Mesenchymal stem cell (in vitro differentiated cells and primary cell): ENCODE data around the gene HNRNPA3.

Source experiments
- DNase-seq: peaks from one replicate; pipeline ENCODE4 v3.0.0-alpha.2; 2013
- H2AFZ ChIP-seq: one replicate; pipeline ENCODE4 v1.6.1; 2013; ENCODE audit warnings: low read depth, mild to moderate bottlenecking, control low read depth, inconsistent platforms, low read length, moderate library complexity
- H2AK5ac ChIP-seq: 2 replicates; pipeline ENCODE4 v1.6.1; 2013; ENCODE audit warnings: low read length, moderate library complexity, mild to moderate bottlenecking, inconsistent platforms; ENCODE audit not compliant: severe bottlenecking
- H2BK120ac ChIP-seq: one replicate; pipeline ENCODE4 v1.6.1; 2013; ENCODE audit warnings: low read depth, mild to moderate bottlenecking, inconsistent platforms, low read length, moderate library complexity
- H2BK12ac ChIP-seq, 2 experiments: one replicate each; pipeline ENCODE4 v1.6.1; 2013; ENCODE audit warnings: inconsistent platforms in 2 of 2, low read length in 2 of 2, mild to moderate bottlenecking in 2 of 2, moderate library complexity in 2 of 2, control low read depth in 1 of 2
- H2BK15ac ChIP-seq: one replicate; pipeline ENCODE4 v1.6.1; 2013; ENCODE audit warnings: mild to moderate bottlenecking, low read depth, inconsistent platforms; ENCODE audit not compliant: poor library complexity, severe bottlenecking
- H2BK5ac ChIP-seq: 2 replicates; pipeline ENCODE4 v1.6.1; 2013; ENCODE audit warnings: low read depth, mild to moderate bottlenecking, low read length, control low read depth, inconsistent platforms; ENCODE audit not compliant: poor library complexity, severe bottlenecking
- H3K14ac ChIP-seq, 2 experiments: one replicate each; pipeline ENCODE4 v1.6.1; 2013; ENCODE audit warnings: inconsistent platforms in 2 of 2, low read length in 2 of 2, control low read depth in 1 of 2, mild to moderate bottlenecking in 1 of 2, moderate library complexity in 1 of 2
- H3K18ac ChIP-seq, 2 experiments: one replicate each; pipeline ENCODE4 v1.6.1; 2013; ENCODE audit warnings: inconsistent platforms in 2 of 2, low read length in 2 of 2, control low read depth in 1 of 2, low read depth in 1 of 2, mild to moderate bottlenecking in 1 of 2
- H3K23ac ChIP-seq, 2 experiments: one replicate each; pipeline ENCODE4 v1.6.1; 2013; ENCODE audit warnings: inconsistent platforms in 2 of 2, low read length in 2 of 2, mild to moderate bottlenecking in 2 of 2, moderate library complexity in 2 of 2, control low read depth in 1 of 2
- H3K27ac ChIP-seq: 2 replicates; pipeline ENCODE4 v1.5.1; 2013; ENCODE audit warnings: mild to moderate bottlenecking, moderate library complexity, low read length, control low read depth, inconsistent platforms; ENCODE audit not compliant: poor library complexity, severe bottlenecking
- H3K27me3 ChIP-seq, 2 experiments: 2 replicates each; pipeline versions ENCODE4 v1.6.1 to v1.7.0; 2013; ENCODE audit warnings: low read length in 2 of 2, mild to moderate bottlenecking in 2 of 2, moderate library complexity in 2 of 2, control low read depth in 1 of 2, inconsistent platforms in 1 of 2; ENCODE audit not compliant: control insufficient read depth in 1 of 2, insufficient read depth in 1 of 2
- H3K36me3 ChIP-seq, 2 experiments: 2 replicates each; pipeline versions ENCODE4 v1.6.1 to v1.7.0; 2013; ENCODE audit warnings: low read length in 2 of 2, control low read depth in 1 of 2, inconsistent platforms in 1 of 2, low read depth in 1 of 2, mild to moderate bottlenecking in 1 of 2; ENCODE audit not compliant: insufficient read depth in 2 of 2, control insufficient read depth in 1 of 2
- H3K4ac ChIP-seq, 2 experiments: one replicate each; pipeline ENCODE4 v1.6.1; 2013; ENCODE audit warnings: inconsistent platforms in 2 of 2, low read length in 2 of 2, mild to moderate bottlenecking in 2 of 2, moderate library complexity in 2 of 2, control low read depth in 1 of 2, low read depth in 1 of 2
- H3K4me1 ChIP-seq: 2 replicates; pipeline ENCODE4 v1.6.1; 2013; ENCODE audit warnings: low read depth, low read length, control low read depth; ENCODE audit not compliant: control insufficient read depth, insufficient read depth
- H3K4me2 ChIP-seq: 2 replicates; pipeline ENCODE4 v1.6.1; 2013; ENCODE audit warnings: low read length, mild to moderate bottlenecking, inconsistent platforms; ENCODE audit not compliant: poor library complexity, severe bottlenecking
- H3K4me3 ChIP-seq, 2 experiments: 2 replicates each; pipeline versions ENCODE4 v1.5.1 to v1.7.0; 2013; ENCODE audit warnings: low read length in 2 of 2, mild to moderate bottlenecking in 2 of 2, control low read depth in 1 of 2, low read depth in 1 of 2; ENCODE audit not compliant: insufficient read depth in 1 of 2
- H3K79me1 ChIP-seq: replicated peaks from 2 replicates; pipeline ENCODE4 v1.6.1; 2013; ENCODE audit warnings: mild to moderate bottlenecking, control low read depth, low read length, inconsistent platforms; ENCODE audit not compliant: poor library complexity, severe bottlenecking
- H3K9ac ChIP-seq: 2 replicates; pipeline ENCODE4 v1.7.0; 2013; ENCODE audit warnings: mild to moderate bottlenecking, low read length, moderate library complexity
- H3K9me3 ChIP-seq: 2 replicates; pipeline ENCODE4 v1.7.0; 2013; ENCODE audit warnings: mild to moderate bottlenecking, low read length; ENCODE audit not compliant: control insufficient read depth
- H4K8ac ChIP-seq: one replicate; pipeline ENCODE4 v1.6.1; 2013; ENCODE audit warnings: inconsistent platforms, mild to moderate bottlenecking, low read length, moderate library complexity
- H4K91ac ChIP-seq: one replicate; pipeline ENCODE4 v1.6.1; 2013; ENCODE audit warnings: mild to moderate bottlenecking, low read length, inconsistent platforms
- WGBS: methylation state at CpG from one replicate; pipeline ENCODE4 v1.1.7; 2013; ENCODE audit warnings: mixed read lengths; 5-methylcytosine and 5-hydroxymethylcytosine counted together

The HNRNPA3 gene

GRCh38 chr2:177251165-177251542, 38.6 kb downstream of the HNRNPA3 start:
- H4K8ac ChIP-seq = peak overlapping the region; percentile 7
- WGBS = 89% methylated on average over 3 of the region's 3 CpGs

GRCh38 chr2:177252808-177253531, 40.4 kb downstream of the HNRNPA3 start:
- Histone ChIP-seq H4K91ac (no peak overlapping the region), H2BK5ac (no peak overlapping the region)
- 100% methylated on average over 3 of the region's 5 CpGs for WGBS

More at GRCh38 chr2:177251165-177251542, 38.6 kb downstream of the HNRNPA3 start:
- no peaks in the 10 kb centered on the region for H3K9me3 ChIP-seq
- peaks cover 3 to 64% of the 10 kb centered on the region in 2 experiments for H3K36me3 ChIP-seq
- peak overlapping the region; percentile 2 for H3K9ac ChIP-seq
- H3K79me1 ChIP-seq = no peaks in the 10 kb centered on the region
- H3K18ac ChIP-seq = no peak overlapping the region
- H3K27ac ChIP-seq = no peak overlapping the region
- H3K4me1 ChIP-seq = peaks cover 12% of the 10 kb centered on the region
- H2BK12ac ChIP-seq = no peak overlapping the region
- no peak overlapping the region for H2AFZ ChIP-seq
- no peak overlapping the region for H2BK5ac ChIP-seq
- DNase-seq = no peak
- H3K4ac ChIP-seq = no peak overlapping the region
- no peak overlapping the region for H2BK15ac ChIP-seq
- H2BK120ac ChIP-seq = no peak overlapping the region
- no peak overlapping the region for H4K91ac ChIP-seq
- H3K27me3 ChIP-seq = no peaks in the 10 kb centered on the region
- H2AK5ac ChIP-seq = no peak overlapping the region
- H3K14ac ChIP-seq = no peak overlapping the region
- H3K4me3 ChIP-seq = no peak overlapping the region
- H3K4me2 ChIP-seq = no peak overlapping the region
- H3K23ac ChIP-seq = no peak overlapping the region

GRCh38 chr2:177253704-177254103, 41.1 kb downstream of the HNRNPA3 start:
- Histone ChIP-seq H4K8ac (no peak overlapping the region), H2AFZ (no peak overlapping the region), H3K9ac (no peak overlapping the region), H2BK120ac (no peak overlapping the region), H2BK15ac (no peak overlapping the region), H3K23ac (no peak overlapping the region), H4K91ac (no peak overlapping the region), H3K18ac (no peak overlapping the region), H2BK12ac (no peak overlapping the region), H3K9me3 (no peaks in the 10 kb centered on the region), H3K4me2 (no peak overlapping the region), H3K4ac (no peak overlapping the region), H2AK5ac (no peak overlapping the region), H3K36me3 (peaks cover 0 to 68% of the 10 kb centered on the region in 2 experiments), H3K4me1 (peaks cover 14% of the 10 kb centered on the region), H3K79me1 (no peaks in the 10 kb centered on the region), H3K4me3 (no peak overlapping the region), H3K27ac (no peak overlapping the region), H2BK5ac (no peak overlapping the region), H3K14ac (no peak overlapping the region), H3K27me3 (no peaks in the 10 kb centered on the region)
- DNase-seq = no peak
- no CpG with 5 or more reads among the region's 3 CpGs for WGBS

More at GRCh38 chr2:177252808-177253531, 40.4 kb downstream of the HNRNPA3 start:
- DNase-seq = peak; percentile 28
- Histone ChIP-seq H3K27ac (no peak overlapping the region), H3K18ac (no peak overlapping the region), H3K23ac (no peak overlapping the region), H2BK15ac (no peak overlapping the region), H3K36me3 (peaks cover 3 to 66% of the 10 kb centered on the region in 2 experiments), H3K9ac (no peak overlapping the region), H2BK120ac (no peak overlapping the region), H3K27me3 (no peaks in the 10 kb centered on the region), H2AK5ac (no peak overlapping the region), H3K4me3 (no peak overlapping the region), H2BK12ac (no peak overlapping the region), H3K4me1 (peaks cover 14% of the 10 kb centered on the region), H3K79me1 (no peaks in the 10 kb centered on the region), H2AFZ (no peak overlapping the region), H3K4ac (no peak overlapping the region), H3K14ac (no peak overlapping the region), H4K8ac (no peak overlapping the region), H3K4me2 (no peak overlapping the region), H3K9me3 (no peaks in the 10 kb centered on the region)

- Histone ChIP-seq H3K18ac (no peak overlapping the region), H4K91ac (no peak overlapping the region), H3K36me3 (peaks cover 3 to 73% of the 10 kb centered on the region in 2 experiments), H3K27me3 (no peaks in the 10 kb centered on the region), H2BK120ac (peak overlapping the region; percentile 49), H3K4me2 (no peak overlapping the region), H2AK5ac (no peak overlapping the region), H3K9me3 (no peaks in the 10 kb centered on the region), H3K79me1 (no peaks in the 10 kb centered on the region), H2BK15ac (no peak overlapping the region), H3K27ac (no peak overlapping the region), H2AFZ (no peak overlapping the region), H3K4ac (no peak overlapping the region), H3K4me3 (peak overlapping the region in 1 of 2 experiments; percentile 8), H2BK5ac (no peak overlapping the region), H3K9ac (no peak overlapping the region), H4K8ac (no peak overlapping the region), H3K14ac (no peak overlapping the region), H3K23ac (no peak overlapping the region), H2BK12ac (no peak overlapping the region), H3K4me1 (peaks cover 11% of the 10 kb centered on the region)
- peak; percentile 60 for DNase-seq
- WGBS = 61% methylated on average over 8 of the region's 11 CpGs
Measured at GRCh38 chr2:177254433-177255226, 42.0 kb downstream of the HNRNPA3 start.
